GM21619 (cell line): ENCODE data around the gene FAM13A.

Source experiments
- ATAC-seq: cut with Tn5 transposase; IDR thresholded peaks from one replicate; pipeline ENCODE4 v1.9.1; 2021; ENCODE audit not compliant: unreplicated experiment

FAM13A gene

GRCh38 chr4:88754796-88755195, 302.2 kb downstream of the FAM13A start:
- no peak for ATAC-seq

GRCh38 chr4:88753658-88754571, 303.1 kb downstream of the FAM13A start:
- no peak for ATAC-seq

- no peak for ATAC-seq
Observed at GRCh38 chr4:88752754-88753153, 304.2 kb downstream of the FAM13A start.

- no peak for ATAC-seq
Observed at GRCh38 chr4:88752076-88752463, 304.9 kb downstream of the FAM13A start.

- ATAC-seq, result no peak
Observed at GRCh38 chr4:88751258-88752075, 305.5 kb downstream of the FAM13A start.

GRCh38 chr4:88750369-88750768, 306.6 kb downstream of the FAM13A start:
- no peak for ATAC-seq

- no peak for ATAC-seq
Observed at GRCh38 chr4:88747351-88747750, 309.6 kb downstream of the FAM13A start.

GRCh38 chr4:88746206-88746605, 310.8 kb downstream of the FAM13A start:
- ATAC-seq, result no peak

GRCh38 chr4:88745581-88746163, 311.3 kb downstream of the FAM13A start:
- no peak for ATAC-seq

- ATAC-seq, result no peak
Observed at GRCh38 chr4:88745175-88745574, 311.8 kb downstream of the FAM13A start.

- ATAC-seq, result no peak
Observed at GRCh38 chr4:88744609-88745008, 312.4 kb downstream of the FAM13A start.

GRCh38 chr4:88743696-88744095, 313.3 kb downstream of the FAM13A start:
- ATAC-seq, result no peak

- no peak for ATAC-seq
Observed at GRCh38 chr4:88742561-88742960, 314.4 kb downstream of the FAM13A start.

- no peak for ATAC-seq
Observed at GRCh38 chr4:88738180-88738579, 318.8 kb downstream of the FAM13A start.

GRCh38 chr4:88737307-88737941, 319.6 kb downstream of the FAM13A start:
- ATAC-seq, result peak; percentile 90

GRCh38 chr4:88736264-88736663, 320.7 kb downstream of the FAM13A start:
- ATAC-seq, result no peak

- ATAC-seq, result no peak
Observed at GRCh38 chr4:88735564-88735963, 321.4 kb downstream of the FAM13A start.

GRCh38 chr4:88734403-88734949, 322.5 kb downstream of the FAM13A start:
- no peak for ATAC-seq

GRCh38 chr4:88732714-88733368, 324.1 kb downstream of the FAM13A start:
- ATAC-seq, result no peak

- no peak for ATAC-seq
Observed at GRCh38 chr4:88731381-88731780, 325.6 kb downstream of the FAM13A start.
